HPDE6-E6E7 (cell line): ENCODE results near the gene MAGI3.

Experiments used
- DNase-seq: peaks from one replicate; pipeline ENCODE4 v3.0.0; 2011; ENCODE audit warnings: missing footprints; ENCODE audit errors: extremely low spot score

MAGI3 gene

DNA sequence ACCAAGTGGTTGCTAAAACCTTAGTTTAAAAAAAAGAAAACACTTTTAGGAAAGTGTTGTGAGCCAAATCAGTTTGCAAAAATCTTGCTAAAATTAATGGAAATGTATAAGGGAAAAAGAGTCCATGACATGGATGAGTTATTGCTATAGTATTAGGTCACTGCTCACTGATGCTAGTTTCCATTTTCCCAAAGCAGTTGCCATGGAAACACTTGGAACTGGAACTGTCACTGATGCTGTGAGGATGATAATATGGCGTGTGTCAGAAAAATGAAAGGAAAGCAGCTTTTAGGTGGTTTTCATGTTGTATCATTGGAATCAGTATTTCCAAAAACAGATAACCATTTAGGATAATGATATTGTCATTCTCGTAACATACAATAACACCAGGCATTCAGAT is 264.6 kb downstream of the MAGI3 start:
- no peak for DNase-seq

DNA sequence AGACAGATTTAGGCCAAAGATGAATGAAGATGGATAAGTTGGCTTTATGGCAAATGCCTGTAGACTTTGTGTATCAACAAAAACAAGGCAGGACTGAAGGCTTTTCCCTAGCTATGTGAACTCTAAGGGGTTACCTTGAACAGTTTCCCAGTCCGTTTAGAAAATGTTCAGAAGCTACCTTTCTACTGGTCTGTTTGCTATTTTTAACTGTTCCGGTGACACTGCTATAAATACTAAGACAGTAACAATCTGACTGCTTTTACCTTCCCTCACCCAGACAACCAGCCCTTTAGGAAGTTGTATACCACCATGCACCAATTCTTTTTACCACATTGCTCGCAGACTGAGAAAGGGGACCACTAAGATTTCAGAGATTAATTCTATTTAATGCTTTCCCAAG is 266.8 kb downstream of the MAGI3 start:
- DNase-seq: no peak

GRCh38 chr1:113657556-113658063 is 267.3 kb downstream of the MAGI3 start:
- DNase-seq: no peak

GRCh38 chr1:113659035-113659434 is 268.7 kb downstream of the MAGI3 start:
- DNase-seq: no peak

GRCh38 chr1:113659556-113659955 is 269.2 kb downstream of the MAGI3 start:
- no peak for DNase-seq

GRCh38 chr1:113660088-113660487 is 269.8 kb downstream of the MAGI3 start:
- DNase-seq: no peak

DNA sequence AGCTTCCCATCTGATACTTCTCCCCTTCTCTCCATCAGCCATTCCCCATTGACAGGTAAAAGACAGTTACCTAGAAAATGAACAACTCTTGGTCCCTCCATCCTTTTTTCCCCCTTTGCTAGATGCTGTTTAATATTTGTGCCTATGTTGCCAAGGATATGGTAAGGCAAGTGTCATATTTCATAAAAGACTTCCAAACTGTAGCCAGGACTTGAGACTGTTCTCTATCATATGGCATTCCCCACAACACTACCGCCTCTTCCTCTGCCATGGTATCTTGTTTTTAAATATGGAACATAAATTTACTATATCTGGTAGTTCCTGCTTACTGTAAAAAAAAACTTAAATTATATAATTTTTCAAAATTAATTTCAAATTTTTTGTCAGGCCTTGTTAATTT is 271.8 kb downstream of the MAGI3 start:
- no peak for DNase-seq

DNA sequence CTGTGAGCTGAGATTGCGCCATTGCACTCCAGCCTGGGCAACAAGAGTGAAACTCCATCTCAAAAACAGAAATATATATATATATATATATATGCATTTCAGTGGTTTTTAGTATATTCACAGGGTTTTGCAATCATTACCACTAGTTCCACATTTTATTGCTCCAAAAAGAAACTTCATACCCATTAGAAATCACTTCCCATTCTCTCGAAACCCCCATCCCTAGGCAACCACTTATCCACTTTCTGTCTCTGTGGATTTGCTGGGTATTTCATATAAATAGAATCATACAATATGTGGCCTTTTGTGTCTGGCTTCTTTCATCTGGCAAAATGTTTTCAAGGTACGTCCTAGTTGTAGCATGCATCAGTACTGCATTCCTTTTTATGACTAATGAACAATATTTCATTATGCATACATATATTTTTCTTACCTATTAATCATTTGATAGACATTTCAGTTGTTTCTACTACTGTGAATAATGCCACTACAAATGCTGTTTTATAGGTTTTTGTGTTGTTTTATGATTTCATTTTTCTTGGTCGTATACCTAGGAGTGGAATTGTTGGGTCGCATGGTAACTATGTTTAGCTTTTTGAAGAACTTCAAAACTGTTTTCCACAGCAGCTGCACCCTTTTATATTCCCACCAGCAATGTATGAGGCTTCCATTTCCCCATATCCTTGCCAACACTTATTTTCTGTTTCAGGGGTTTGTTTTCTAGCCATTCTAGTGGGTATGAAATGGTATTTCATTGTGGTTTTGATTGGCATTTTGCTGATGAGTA is 273.0 kb downstream of the MAGI3 start:
- no peak for DNase-seq

- DNase-seq: no peak
These were observed 274.8 kb downstream of the MAGI3 start for GRCh38 chr1:113665071-113665470.

- DNase-seq: no peak
These were observed 275.8 kb downstream of the MAGI3 start for GRCh38 chr1:113666126-113666525.

DNA sequence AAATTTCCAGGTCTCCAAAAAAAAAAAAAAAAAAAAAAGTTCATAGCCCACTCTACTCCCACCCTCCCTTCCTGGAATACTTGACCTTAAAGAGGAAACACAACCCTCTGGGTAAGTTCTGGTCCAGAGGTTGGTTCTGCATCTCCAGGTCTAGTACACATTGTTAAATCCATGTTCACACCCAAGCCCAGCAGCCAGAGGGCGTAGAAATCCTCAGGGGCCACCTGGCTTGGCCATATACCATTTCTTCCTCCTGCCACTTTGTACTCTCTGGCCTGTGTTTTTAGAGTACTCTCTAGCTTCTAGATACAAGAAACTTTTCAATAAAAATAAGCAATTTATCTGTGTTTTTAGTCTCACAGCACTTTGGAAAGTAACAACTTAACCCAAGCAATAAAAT is 279.7 kb downstream of the MAGI3 start:
- no peak for DNase-seq

DNA sequence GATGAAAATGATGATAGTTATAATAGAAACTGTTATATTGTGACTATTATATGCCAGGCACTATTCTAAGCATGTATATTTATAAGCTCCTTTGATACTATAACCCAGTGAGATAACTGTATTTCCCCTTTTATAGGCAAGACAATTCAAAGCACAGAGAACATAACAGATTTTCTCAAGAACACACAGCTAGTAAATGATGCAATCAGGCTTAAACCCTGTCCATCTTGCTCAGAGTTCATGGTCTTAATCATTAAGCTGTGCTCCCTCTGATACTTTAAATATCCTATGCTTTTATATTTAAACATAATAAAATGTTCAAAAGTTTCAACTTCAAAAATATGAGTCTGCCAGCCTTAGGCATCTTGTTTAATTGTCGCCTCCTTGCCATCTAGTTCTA is 280.3 kb downstream of the MAGI3 start:
- no peak for DNase-seq

DNA sequence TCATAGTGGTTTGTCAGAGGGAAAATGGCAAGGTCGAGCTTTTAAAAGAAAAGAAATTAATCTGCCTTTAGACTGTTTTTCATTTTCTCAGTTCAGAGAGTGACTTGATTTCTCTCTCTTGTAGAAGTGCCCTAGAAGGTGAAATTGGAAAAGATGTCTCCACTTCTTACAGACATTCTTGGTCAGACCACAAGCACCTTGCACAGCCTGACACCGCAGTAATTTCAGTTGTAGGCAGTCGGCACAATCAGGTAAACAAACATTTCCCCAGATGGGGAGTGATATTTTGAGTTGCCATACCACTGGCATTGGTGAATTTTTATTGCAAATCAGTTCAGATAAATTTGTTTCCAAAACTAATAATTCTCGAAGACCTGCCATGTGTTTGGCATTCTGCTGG is 282.2 kb downstream of the MAGI3 start:
- DNase-seq: no peak

DNA sequence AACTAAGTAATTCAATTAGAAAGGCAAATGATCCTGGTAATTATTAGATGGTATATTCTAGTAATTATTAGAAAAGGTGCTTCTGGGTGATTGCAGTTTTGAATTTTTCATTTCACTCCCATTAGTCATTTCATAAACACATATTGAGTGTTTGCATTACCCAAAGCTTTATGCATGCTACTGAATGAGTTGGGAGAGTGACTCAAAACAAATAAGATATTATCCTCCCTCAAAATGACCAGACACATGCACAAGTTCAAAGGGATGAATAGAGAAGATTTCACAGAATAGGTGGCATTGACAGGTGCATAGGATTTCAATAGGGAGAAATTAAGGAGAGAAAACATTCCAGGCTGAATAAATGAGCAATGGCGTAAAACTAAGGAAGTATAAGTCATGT is 284.3 kb downstream of the MAGI3 start:
- no peak for DNase-seq

- no peak for DNase-seq
These were observed 285.0 kb downstream of the MAGI3 start for GRCh38 chr1:113675302-113675701.

DNA sequence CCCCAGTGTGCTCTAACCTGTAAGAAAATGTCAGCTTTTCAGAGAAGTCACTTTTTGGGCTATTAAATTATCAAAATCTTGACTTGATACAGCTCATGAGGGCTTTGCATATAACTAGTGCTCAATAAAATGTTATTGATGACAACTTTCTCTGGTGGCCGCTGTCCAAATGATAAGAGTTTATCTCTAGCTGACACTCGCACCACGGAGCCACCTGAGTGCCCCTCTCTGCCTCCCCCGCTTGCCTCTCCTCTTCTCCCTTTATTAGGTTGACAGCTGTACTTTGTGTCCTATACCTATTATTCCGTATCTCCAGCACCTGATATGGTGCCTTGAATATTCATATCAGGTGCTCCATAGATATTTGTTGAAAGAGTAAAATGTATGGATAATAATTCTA is 286.2 kb downstream of the MAGI3 start:
- no peak for DNase-seq

DNA sequence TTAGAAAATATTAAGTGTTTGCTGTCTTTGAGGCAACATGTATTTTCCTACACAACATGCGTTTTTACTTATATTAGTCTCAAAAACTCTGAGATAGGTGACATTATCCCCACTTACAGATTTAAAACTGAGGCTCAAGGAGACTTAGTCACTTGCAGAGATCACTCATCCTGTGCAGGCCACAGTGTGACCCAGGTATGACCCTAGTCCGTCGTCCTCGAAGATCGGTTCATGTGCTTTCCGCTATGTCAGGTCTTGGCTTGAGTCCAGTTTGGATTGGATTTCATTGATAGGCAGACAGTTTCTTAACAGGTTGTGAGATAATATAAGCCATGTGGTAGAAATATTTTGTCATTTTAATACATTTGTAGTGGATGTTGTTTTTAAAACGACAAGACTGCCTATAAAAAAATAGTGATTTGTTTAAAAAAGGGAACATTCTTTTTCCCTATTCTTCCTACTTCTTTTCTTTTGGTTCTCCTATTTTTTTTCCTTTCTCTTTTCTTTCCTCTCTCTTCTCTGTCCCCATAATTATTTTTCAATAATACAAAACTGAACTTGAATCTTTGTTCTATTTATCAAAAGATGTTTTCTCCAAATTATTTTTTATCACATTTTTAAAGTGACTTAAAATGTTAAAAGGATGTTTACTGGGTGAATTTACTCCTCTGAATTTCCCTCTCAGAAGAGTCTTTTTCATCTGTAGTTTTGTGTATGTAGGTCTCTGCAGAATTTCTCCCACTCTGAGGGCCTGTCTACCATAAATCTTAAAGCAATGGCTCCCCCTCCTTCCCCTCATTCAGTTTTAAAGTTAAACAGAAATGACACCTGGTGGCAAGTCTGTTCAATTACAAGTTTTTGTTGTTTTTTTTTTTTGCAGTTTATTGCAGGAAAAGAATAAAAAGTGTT is 287.2 kb downstream of the MAGI3 start:
- DNase-seq: peak; percentile 28

GRCh38 chr1:113678159-113678469 is 287.8 kb downstream of the MAGI3 start:
- no peak for DNase-seq

- DNase-seq: no peak
These were observed 291.5 kb downstream of the MAGI3 start for GRCh38 chr1:113681596-113682337.

- no peak for DNase-seq
These were observed 293.3 kb downstream of the MAGI3 start for GRCh38 chr1:113683384-113684152.

DNA sequence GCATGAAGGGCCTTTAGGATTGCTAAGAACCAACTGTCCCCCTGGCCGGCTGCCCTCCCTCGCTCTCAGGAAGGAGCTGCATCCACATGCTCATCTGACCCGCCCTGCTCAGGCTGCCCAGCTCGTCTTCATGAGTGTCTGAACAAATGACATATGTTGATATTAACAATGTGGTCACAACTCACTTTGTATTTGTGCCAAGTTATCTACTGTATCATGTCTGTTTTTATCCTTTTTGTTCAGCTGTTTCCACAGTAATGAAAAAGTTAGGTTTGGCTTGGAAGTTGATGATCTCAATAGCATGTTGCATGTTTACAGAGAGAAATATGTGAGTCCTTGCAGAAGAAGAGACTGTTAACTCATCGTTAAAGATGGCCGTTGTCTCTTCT is 293.8 kb downstream of the MAGI3 start:
- DNase-seq: no peak
